Ascending aorta (tissue), 2 donors: ENCODE data around the gene RNF121. TPM values are rescaled to one million over a fixed set of nuclear protein-coding genes. Genes with fewer than 3 reads are reported as not detected.

Source experiments
- DNase-seq, 2 donors: peaks; one replicate each; pipeline ENCODE4 v3.0.0-alpha.2; 2019; ENCODE audit warnings: low spot score in 2 of 2
- H3K27ac ChIP-seq, 2 donors: fragments of 200-600 bp; sonication (generic); one replicate each; pipeline ENCODE4 v1.5.1; 2016 to 2017; ENCODE audit warnings: mild to moderate bottlenecking in 1 of 2
- H3K27me3 ChIP-seq: fragments of 200-600 bp; sonication (generic); one replicate; pipeline ENCODE4 v1.5.1; 2017
- H3K36me3 ChIP-seq, 2 donors: fragments of 200-600 bp; sonication (generic); one replicate each; pipeline ENCODE4 v1.5.1; 2016
- H3K4me1 ChIP-seq, 2 donors: fragments of 200-600 bp; sonication (generic); one replicate each; pipeline ENCODE4 v1.5.1; 2016 to 2017; ENCODE audit warnings: mild to moderate bottlenecking in 1 of 2
- H3K4me3 ChIP-seq, 2 donors: fragments of 200-600 bp; sonication (generic); one replicate each; pipeline ENCODE4 v1.5.1; 2016 to 2017; ENCODE audit warnings: mild to moderate bottlenecking in 1 of 2
- H3K9me3 ChIP-seq, 2 donors: fragments of 200-600 bp; sonication (generic); one replicate each; pipeline ENCODE4 v1.5.1; 2016
- intact Hi-C: fragments of 100-400 bp; cut with DNase I; formaldehyde crosslinking; loops from one replicate; pipeline ENCODE4 v1.15.1; 2023
- total RNA-seq: library from RNA; depleted of rRNA; stranded (reverse); fragments of >200 nt; gene quantifications from one replicate; pipeline ENCODE4 v1.1.0, GENCODE V29; 2016
- TF ChIP-seq, protein P1 (sequence below), 3 experiments: fragments of 200-600 bp in 2 of 3; fragments of 450-650 bp in 1 of 3; sonication (generic) in 2 of 3; IDR thresholded peaks; one replicate each; pipeline ENCODE4 v1.5.1; 2016 to 2019; ENCODE audit warnings: antibody characterized with exemption in 3 of 3, mild to moderate bottlenecking in 1 of 3, moderate library complexity in 1 of 3

The RNF121 gene
- total RNA-seq, 1 donor from 2014 or later, result 5.0 TPM

DNA sequence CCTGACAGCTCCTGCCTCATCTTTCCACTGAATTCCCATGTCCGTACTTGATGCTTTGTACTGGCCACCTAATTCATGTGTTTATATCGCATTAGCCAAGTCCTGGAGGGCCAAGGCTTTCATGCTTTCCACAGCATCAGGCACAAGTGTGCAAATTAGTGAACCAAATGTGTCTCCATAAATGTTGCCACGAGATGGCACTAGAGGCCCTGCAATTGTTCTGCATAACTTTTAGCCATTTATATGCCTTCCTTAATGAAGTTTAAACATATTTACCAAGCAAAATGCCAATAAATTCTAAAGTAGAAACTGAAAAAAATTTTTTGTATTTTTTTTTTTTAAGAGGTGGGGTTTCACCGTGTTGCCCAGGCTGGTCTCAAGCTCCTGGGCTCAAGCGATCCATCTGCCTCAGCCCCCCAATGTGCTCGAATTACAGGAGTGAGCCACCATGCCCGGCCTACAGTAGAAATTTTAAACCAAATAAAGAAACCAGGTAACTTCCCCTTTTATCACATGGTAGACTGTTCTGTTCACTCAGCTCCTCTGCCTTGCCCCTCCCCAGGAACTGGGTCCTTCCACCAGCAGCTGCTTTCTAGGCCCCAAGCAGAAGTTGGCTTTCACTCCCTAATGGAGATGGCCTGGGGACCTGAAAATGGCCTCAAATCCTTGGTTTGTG, 49.0 kb downstream of the RNF121 start:
- no peaks in the 10 kb centered on the region for H3K27me3 ChIP-seq
- H3K4me1 ChIP-seq, result no peaks in the 10 kb centered on the region
- H3K4me3 ChIP-seq, result no peak overlapping the region
- H3K9me3 ChIP-seq, result no peaks in the 10 kb centered on the region
- H3K27ac ChIP-seq, result no peak overlapping the region
- intact Hi-C loops, result loop anchor here (1.0 to 2.0 kb wide), 2 partner anchors 113 to 166 kb away; no protein-coding TSS in a partner anchor
- no peak for DNase-seq
- TF ChIP-seq, protein P1, sequence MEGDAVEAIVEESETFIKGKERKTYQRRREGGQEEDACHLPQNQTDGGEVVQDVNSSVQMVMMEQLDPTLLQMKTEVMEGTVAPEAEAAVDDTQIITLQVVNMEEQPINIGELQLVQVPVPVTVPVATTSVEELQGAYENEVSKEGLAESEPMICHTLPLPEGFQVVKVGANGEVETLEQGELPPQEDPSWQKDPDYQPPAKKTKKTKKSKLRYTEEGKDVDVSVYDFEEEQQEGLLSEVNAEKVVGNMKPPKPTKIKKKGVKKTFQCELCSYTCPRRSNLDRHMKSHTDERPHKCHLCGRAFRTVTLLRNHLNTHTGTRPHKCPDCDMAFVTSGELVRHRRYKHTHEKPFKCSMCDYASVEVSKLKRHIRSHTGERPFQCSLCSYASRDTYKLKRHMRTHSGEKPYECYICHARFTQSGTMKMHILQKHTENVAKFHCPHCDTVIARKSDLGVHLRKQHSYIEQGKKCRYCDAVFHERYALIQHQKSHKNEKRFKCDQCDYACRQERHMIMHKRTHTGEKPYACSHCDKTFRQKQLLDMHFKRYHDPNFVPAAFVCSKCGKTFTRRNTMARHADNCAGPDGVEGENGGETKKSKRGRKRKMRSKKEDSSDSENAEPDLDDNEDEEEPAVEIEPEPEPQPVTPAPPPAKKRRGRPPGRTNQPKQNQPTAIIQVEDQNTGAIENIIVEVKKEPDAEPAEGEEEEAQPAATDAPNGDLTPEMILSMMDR (IDR thresholded peaks at IDR 0.05), result peak; percentile 67 to 75 (median 73)
- peaks cover 5 to 10% of the 10 kb centered on the region in 2 donors for H3K36me3 ChIP-seq

- intact Hi-C loops, result no loop called here
- DNase-seq, result no peak
- Histone ChIP-seq H3K36me3 (peaks cover 14 to 16% of the 10 kb centered on the region in 2 donors), H3K4me1 (no peaks in the 10 kb centered on the region), H3K4me3 (no peak overlapping the region), H3K9me3 (no peaks in the 10 kb centered on the region), H3K27me3 (no peaks in the 10 kb centered on the region), H3K27ac (no peak overlapping the region)
- TF ChIP-seq, protein P1 (IDR thresholded peaks at IDR 0.05), result no peak
Observed at GRCh38 chr11:71979094-71979493, 50.2 kb downstream of the RNF121 start.

- intact Hi-C loops, result no loop called here
- peaks cover 14 to 16% of the 10 kb centered on the region in 2 donors for H3K36me3 ChIP-seq
- no peak overlapping the region for H3K27ac ChIP-seq
- no peaks in the 10 kb centered on the region for H3K4me1 ChIP-seq
- TF ChIP-seq, protein P1 (IDR thresholded peaks at IDR 0.05), result no peak
- no peak overlapping the region for H3K4me3 ChIP-seq
- no peaks in the 10 kb centered on the region for H3K27me3 ChIP-seq
- no peak for DNase-seq
- H3K9me3 ChIP-seq, result no peaks in the 10 kb centered on the region
Observed at GRCh38 chr11:71979602-71980001, 50.8 kb downstream of the RNF121 start.

- Histone ChIP-seq H3K36me3 (peaks cover 12 to 17% of the 10 kb centered on the region in 2 donors), H3K27ac (peak overlapping the region in 1 of 2 donors; percentile 16), H3K4me3 (no peak overlapping the region), H3K27me3 (no peaks in the 10 kb centered on the region), H3K4me1 (peaks cover 4 to 19% of the 10 kb centered on the region in 2 donors), H3K9me3 (no peaks in the 10 kb centered on the region)
- intact Hi-C loops, result no loop called here
- DNase-seq, result no peak
- TF ChIP-seq, protein P1 (IDR thresholded peaks at IDR 0.05), result no peak
Observed at GRCh38 chr11:71986131-71986530, 57.3 kb downstream of the RNF121 start.

GRCh38 chr11:71987521-71987920, 58.7 kb downstream of the RNF121 start:
- Histone ChIP-seq H3K27ac (peak overlapping the region; percentile 49 to 57), H3K4me3 (no peak overlapping the region), H3K36me3 (peaks cover 12 to 21% of the 10 kb centered on the region in 2 donors), H3K4me1 (peaks cover 4 to 19% of the 10 kb centered on the region in 2 donors), H3K27me3 (no peaks in the 10 kb centered on the region), H3K9me3 (no peaks in the 10 kb centered on the region)
- DNase-seq, result no peak
- intact Hi-C loops, result no loop called here
- TF ChIP-seq, protein P1 (IDR thresholded peaks at IDR 0.05), result no peak
